ENCODE data around the gene SOX21.
A peak's percentile ranks its signal among the peaks of the same experiment; 100 is the strongest.

SOX21 gene

DNA sequence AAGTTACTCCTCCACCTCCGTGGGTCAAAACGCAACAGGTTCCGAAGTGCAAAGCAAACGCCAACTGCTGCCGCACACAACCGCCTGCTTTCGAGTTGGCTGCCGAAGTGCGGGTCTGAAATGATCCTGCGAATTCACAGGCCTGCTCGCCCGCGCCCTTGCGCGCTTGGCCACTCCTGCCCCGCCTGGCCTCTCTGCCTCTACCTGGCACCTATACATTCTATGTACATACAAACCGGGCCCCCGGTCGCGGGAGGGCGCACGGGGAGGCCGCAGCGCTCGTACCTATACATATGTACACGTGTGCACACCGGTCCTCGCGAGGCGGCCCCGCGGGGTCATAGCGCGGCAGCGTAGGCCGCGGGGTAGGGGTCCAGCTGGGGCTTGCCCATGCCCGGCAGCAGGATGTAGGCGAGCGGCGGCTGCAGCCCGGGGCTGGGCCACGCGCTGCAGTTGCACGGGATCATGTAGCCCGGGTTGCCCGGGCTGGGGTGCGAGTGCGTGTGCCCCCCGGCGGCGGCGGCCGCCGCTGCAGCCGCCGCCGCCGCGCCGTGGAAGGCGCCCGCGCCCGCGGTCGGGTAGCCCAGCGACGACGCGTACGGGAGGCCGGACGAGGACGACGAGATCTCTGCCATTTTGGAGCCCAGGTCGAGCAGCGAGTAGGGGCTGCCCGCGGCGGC is 1.3 kb downstream of the SOX21 start:
- DNase-seq = peak; percentile 34
- in situ Hi-C loops (cut with MboI; ENCODE audit: low pct_unique_long_range_greater_than_20kb, low sequenced_read_pairs) = loop anchor here (25.0 kb wide), 1 partner anchor 426 kb away; no protein-coding TSS in a partner anchor

DNA sequence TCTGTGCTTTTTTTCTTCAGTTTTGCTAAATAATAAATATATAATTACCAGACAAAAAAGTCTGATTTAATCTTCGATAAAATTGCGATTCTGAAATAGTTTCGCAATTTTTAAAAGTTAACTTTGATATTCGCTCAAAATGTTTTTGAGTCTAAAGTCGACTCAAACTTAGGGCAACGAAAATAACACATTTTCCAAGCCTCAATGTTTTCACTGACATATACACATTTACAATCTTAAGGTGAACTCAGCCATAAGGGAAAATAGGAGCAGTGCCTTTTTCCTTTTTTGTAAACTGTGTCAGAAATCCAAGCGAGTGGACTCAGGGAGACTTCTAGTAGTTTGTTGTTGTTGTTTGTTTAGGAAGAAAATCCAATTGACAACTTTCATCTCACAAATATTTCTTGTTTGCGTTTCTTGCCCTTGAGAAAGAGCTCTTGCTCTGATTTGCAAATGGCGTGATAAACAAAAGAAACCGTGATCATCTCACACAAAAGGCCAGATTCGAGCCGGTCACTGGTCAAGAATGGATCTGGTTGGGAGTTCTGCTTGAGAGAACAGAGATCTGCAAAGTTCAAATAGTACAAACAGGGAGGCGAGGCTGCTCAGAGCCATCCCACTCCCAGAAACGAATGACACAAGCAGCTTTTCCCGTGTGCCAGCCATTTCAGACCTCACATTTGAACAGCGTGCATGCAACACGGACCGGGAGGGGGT is 2.1 kb downstream of the SOX21 start:
- DNase-seq = no peak
- in situ Hi-C loops (cut with MboI; ENCODE audit: low pct_unique_long_range_greater_than_20kb, low sequenced_read_pairs) = loop anchor here (25.0 kb wide), 1 partner anchor 427 kb away; no protein-coding TSS in a partner anchor

DNA sequence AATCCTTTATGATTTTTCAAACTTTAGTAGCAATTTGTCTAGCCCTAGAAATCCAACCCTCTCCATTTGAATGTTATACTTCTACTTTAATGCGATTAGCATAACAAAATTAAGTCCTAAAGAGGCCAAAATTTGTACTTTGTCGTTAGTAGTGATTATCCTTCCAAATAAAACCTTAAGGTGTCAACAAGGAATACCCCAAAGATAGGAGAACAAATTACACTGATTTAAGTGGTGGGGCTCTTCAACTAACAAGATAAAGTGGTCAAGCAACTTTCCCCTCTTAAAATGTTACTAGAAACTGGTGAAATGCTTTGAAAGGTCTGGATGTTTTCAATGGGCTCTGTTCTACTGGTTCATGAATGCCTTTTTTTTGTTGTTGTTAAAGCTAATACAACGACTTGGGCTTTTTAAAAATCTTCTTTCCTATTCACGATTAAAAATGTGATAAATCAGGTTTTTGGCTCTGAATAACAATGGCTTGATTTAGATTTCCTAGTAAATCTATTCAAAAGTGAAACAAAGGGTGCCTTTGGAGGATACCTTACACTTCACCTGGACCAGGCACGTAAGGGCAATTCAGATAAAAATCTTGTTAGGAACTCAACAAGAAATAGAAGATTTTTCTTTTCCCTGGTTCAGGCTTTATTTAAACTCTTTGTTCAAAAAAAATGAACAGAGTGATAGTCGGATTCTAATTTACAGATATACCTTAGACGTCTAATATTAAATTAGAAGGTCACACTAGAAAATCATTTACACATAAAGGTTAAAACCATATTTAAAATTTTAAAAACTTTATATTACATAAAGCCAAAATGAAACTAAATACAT is 3.1 kb downstream of the SOX21 start:
- in situ Hi-C loops (cut with MboI; ENCODE audit: low pct_unique_long_range_greater_than_20kb, low sequenced_read_pairs) = loop anchor here (25.0 kb wide), 1 partner anchor 428 kb away; no protein-coding TSS in a partner anchor

DNA sequence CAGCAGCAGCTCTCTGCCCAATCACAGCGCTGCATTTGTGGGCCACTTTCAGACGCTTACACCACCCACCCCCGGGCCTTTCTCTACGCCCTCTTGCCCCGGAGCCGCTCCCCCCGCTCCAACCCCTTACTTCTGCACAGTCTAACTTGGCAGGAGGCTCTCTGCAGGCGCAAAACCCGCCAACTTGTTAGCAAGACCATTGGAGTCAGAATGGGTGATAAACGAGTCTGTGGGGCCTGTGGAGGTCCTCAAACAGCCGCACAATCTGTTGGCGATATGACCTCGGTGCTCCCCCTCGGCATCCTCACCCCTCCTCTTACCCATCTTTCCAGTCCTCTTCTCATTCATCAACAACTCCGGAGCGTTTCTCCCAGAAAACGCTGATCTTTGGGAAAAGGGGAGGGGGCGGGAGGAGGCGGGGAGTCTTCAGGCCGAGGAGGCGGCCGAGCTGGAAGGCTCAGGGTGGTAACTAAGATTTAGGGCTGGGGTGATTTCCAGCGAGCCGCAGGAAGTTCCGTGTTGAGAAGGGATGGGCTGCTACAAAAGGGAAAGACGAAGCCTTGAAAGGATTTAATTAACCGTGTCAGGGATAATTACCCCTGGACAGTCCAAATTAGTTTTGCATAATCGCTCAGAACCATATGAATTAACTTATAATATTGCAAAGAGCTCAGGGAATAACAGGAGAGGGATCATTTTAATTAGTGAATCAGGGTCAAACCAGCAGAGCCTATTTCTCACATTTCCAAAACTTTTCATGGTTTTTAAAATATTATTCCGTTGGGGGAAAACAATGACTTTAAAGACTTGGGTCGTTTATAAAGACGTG is 4.1 kb downstream of the SOX21 start:
- in situ Hi-C loops (cut with MboI; ENCODE audit: low pct_unique_long_range_greater_than_20kb, low sequenced_read_pairs) = loop anchor here (25.0 kb wide), 1 partner anchor 429 kb away; no protein-coding TSS in a partner anchor
- DNase-seq = no peak

More for the DNA sequence above, 3.1 kb downstream of the SOX21 start:
- peak; percentile 7 for DNase-seq

DNA sequence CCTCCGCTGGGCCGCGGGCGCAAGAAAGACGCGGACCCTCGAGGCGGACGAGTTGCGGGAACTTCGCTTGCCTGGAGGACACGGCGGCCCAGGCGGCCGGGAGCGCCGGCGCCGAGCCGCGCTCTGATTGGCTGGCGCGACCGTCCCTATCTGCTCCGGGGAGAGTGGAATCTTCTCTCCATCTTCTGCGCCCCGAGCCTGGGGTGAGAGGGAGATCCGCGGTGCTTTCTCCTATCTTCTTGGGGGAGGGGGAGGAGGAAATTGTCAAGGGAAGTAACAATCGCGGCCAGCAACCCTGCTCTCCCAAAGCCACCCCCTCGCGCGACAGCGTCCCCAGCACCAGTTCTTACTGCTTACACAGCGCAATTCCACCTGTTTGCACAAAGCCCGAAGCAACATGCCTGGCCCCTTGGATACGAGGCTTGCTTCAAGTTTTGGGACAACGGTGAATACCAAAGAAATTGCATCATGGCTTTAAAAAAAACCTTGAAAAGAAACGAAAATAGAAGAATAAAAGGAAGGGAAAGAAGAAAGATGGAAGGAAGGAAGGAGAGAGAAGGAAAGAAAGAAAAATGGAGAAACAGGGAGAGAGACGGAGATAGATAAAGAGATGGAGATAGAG is 4.8 kb downstream of the SOX21 start:
- in situ Hi-C loops (cut with MboI; ENCODE audit: low pct_unique_long_range_greater_than_20kb, low sequenced_read_pairs) = loop anchor here (25.0 kb wide), 1 partner anchor 430 kb away; no protein-coding TSS in a partner anchor
- DNase-seq = peak; percentile 11

DNA sequence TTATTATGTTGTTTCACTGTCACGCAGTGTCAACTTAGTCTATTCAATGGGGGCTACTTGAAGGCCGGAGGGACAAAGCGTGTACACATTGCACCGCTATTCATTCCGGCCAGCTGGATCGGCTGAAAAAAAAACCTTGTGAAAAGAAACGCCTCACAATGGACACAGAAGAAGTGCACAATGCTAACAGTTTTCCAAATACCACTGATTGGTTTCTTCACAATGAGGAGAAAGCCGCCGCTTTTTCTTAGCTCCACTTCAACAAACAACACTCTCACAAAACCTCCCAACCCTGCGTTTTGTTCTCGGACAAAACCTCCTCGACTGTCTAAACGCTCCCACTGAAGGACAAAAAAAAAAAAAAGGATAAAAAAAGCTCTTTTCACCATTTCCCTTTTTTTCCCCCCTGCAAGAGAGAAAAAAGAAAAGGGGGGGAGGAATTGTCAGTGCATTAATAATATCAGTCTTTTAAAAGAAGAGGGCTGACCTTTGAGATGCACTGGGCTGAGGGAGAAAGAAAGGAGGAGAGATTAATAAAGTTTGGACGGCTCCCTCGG is 5.4 kb downstream of the SOX21 start:
- in situ Hi-C loops (cut with MboI; ENCODE audit: low pct_unique_long_range_greater_than_20kb, low sequenced_read_pairs) = loop anchor here (25.0 kb wide), 1 partner anchor 430 kb away; no protein-coding TSS in a partner anchor

DNA sequence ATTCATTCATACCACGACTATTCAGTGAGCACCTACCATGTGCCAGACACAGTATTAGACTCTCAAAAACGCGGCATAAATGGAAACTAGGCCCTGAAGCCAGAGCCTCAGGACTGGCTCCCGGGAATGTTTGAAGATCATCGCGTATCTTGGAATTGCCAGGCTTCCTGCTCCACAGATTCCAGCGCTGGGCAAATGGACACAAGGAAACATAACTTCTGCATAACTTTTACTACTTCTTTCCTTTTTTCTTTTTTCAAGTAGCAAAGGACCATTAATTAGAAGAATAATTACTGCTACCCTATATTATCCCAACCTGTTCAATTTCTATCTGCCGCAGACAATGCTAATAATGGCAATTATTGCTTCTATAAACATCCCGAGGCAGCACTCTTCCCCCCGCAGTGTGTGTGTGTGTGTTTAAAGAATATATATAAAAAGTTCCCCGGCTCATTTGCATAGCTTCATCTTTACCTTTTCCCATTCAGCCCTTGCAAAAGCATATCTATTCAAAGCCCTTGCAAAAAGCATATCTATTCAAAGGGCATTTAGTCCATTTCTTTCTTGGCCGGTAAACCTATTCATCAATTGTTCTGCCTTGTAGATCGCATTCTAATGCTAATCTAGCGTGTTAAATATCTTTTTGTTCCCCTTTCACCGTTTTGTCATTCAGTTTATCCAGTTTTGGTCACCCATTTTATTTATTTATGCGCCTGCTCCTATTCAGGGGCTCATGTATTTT is 6.1 kb downstream of the SOX21 start:
- in situ Hi-C loops (cut with MboI; ENCODE audit: low pct_unique_long_range_greater_than_20kb, low sequenced_read_pairs) = loop anchor here (25.0 kb wide), 1 partner anchor 431 kb away; no protein-coding TSS in a partner anchor
- no peak for DNase-seq

More for the DNA sequence above, 5.4 kb downstream of the SOX21 start:
- DNase-seq = no peak

DNA sequence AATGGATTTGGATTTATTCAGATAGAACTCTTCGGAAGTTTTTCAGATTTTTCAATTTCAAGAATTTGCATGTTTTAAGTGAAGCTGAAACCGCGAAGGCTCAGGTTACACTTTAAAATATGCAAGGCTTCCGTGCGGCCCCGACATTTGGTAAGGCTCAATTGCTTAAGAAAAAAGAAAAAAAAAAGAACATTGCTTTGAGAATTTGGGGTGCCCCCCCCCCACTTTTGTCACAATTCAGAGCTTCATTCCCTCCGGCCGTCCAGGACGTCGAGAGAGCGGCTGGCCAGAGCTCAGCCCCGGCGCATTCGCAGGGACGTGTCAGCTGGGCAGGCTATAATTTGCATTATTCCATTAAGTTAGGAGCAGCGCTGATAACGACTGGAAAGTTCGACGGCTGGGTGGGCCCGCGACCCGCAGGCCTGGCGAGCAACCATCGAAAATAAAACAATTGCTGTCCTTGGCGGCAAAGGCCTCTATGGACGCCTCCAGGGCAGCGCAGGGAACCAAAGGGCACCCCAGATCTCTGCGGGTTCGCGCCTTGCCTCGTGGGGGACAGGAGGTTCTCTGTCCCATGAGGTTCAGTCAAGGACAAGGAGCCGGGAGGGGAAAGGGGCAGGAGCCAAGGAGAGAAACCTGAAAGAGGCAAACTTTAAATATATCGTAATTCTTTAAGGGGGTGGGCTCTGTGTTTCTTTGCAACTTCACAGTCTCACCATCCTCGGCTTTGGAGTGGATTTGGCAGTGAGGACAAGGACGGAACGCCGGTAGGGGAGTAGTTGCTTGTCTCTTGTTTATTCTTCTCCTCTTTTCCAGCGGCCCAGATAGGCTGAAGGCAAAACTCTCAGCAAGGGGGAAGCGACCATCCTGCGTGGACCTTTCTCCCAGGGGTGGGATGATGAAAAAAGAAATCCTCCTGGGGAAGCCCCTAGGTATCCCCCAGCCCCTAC is 7.0 kb downstream of the SOX21 start:
- no peak for DNase-seq
- in situ Hi-C loops (cut with MboI; ENCODE audit: low pct_unique_long_range_greater_than_20kb, low sequenced_read_pairs) = loop anchor here (25.0 kb wide), 1 partner anchor 432 kb away; no protein-coding TSS in a partner anchor

DNA sequence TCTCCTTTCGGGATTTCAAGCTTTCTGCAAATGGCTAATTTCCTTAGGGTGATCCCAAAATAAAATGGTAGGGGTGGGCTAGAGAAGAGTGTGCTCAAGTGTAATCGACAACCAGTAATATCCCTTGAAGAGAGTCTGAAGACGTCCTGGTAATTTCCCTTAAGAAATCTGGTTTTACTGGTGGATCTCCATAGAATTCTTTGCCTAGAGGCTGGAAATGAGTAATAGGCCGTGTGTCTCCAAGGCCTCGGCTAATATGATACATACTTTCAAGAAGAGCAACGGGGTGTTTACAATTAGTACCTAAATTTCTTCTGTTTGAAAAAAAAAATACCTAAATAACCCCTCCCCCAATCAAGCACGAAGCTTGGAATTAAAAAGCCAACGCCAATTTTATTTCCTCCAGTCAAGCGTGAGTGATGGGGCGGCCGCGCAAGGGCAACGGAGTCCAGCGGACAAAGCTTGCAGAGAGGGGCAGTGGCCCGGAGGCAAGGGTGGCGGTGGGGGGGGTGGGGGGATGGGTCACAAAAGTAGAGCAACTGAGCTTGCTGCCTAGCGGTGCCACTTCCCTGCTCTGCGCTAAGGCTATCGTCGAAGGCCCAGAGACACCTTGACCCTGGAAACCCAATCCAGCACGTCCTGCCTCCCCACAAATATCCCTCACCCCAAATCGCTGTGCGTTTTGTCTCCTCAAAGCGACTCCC is 7.8 kb downstream of the SOX21 start:
- in situ Hi-C loops (cut with MboI; ENCODE audit: low pct_unique_long_range_greater_than_20kb, low sequenced_read_pairs) = loop anchor here (25.0 kb wide), 1 partner anchor 433 kb away; no protein-coding TSS in a partner anchor
- DNase-seq = no peak

DNA sequence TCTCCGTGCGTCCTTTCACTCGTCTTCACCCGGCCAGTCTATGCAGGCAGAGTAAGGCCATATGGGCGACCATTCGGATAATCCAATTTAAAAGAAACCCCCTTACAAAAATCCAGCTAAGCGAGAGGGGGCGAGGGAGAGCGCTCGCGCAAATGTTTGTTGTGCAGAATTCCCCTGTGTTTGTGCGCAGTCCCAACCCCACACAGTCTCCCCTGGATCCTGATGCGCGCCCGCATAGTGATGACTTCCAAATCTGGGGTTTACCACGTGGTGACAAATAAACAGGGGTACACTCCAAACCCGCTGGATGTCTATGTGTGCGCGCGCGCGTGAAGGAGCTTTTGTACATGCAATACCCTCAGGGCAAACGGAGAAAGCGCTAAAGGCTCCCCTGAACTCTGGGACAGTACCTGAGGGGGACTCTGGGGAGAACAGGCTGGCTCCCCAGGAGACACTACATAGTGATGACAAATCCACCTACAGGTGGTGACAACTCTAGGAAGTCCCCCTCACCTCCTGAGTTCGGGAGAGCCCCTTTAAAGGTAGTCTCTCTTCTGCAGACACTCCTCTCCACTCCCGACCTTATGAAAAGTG is 8.5 kb downstream of the SOX21 start:
- DNase-seq = no peak
- in situ Hi-C loops (cut with MboI; ENCODE audit: low pct_unique_long_range_greater_than_20kb, low sequenced_read_pairs) = loop anchor here (25.0 kb wide), 1 partner anchor 433 kb away; no protein-coding TSS in a partner anchor

DNA sequence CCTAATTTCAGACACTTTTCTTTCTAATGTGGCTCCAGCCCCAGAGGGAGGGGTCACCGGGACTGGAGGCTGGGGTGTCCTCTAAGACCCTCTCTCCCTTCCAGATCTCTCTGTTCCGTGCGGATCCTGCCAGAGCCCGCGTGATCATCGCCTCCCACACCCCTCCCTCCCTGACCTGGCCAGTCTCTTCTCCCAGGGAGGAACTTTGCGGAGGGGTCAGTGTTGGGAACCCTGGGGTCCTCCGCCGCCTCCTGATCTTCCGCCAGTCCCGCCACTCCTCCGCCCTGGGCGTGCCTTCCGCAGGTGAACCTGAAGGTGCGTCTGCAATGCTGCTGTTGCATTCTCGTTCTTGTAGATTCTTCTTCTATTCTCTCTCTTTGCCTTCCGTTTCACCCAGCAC is 9.1 kb downstream of the SOX21 start:
- in situ Hi-C loops (cut with MboI; ENCODE audit: low pct_unique_long_range_greater_than_20kb, low sequenced_read_pairs) = loop anchor here (25.0 kb wide), 1 partner anchor 434 kb away; no protein-coding TSS in a partner anchor
- no peak for DNase-seq

DNA sequence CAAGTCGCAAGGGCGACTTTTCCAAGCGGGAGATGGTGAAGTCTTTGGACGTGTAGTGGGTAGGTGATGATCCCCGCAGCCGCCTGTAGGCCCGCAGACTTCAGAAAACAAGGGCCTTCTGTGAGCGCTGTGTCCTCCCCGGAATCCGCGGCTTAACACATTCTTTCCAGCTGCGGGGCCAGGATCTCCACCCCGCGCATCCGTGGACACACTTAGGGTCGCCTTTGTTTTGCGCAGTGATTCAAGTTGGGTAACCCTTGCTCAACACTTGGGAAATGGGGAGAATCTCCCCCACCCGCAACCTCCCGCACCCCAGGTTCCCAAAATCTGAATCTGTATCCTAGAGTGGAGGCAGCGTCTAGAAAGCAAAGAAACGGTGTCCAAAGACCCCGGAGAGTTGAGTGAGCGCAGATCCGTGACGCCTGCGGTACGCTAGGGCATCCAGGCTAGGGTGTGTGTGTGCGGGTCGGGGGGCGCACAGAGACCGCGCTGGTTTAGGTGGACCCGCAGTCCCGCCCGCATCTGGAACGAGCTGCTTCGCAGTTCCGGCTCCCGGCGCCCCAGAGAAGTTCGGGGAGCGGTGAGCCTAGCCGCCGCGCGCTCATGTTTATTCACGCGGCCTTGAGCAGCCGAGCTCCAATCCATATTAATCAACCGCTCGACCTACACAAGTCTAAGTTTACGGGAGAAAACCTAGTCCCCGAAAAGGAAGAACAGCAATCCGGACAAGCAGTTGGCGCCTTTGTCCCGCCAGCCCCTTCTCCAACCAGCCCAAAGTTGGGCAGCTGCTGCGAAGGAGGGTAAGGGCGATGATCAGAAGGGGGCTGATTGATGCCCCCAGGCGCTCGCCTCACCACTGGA is 9.9 kb downstream of the SOX21 start:
- no peak for DNase-seq
- in situ Hi-C loops (cut with MboI; ENCODE audit: low pct_unique_long_range_greater_than_20kb, low sequenced_read_pairs) = loop anchor here (25.0 kb wide), 1 partner anchor 435 kb away; no protein-coding TSS in a partner anchor

DNA sequence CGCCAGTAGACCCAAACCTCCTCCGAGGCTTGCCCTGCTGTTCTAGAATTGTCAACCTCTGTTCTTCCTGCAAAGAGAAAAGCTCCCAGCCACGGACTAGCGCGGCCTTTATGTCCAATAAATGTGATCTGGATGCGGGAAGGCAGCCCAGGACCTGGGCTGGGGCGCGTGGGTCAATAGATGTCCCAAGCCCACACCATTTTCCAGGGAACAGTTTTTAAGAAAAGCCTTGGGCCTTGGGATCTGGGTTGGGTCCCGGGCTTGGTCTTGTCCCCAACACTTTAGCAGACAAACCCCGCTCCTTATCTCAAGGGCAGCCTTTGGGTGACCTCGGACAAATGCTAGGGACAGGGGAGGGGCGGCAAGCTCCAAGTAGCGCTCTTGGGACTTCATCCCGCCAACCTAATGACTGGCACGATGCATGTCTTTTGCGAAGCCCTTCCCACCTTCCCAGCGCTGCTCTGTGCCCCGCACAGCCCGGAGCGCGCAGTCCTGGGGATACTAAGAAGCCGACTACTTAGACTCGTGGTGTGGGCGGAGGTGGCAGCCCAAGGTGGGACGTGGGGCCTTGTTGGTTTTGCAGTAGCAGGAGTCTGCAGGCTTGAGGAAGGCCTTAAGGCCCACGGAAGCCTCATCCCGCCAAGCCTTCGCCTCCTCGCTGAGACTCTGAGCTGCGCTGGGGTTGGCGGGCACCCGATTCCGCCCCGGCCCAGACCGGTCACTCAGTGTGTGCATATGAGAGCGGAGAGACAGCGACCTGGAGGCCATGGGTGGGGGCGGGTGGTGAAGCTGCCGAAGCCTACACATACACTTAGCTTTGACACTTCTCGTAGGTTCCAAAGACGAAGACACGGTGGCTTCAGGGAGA is 10.8 kb downstream of the SOX21 start:
- DNase-seq = no peak
- in situ Hi-C loops (cut with MboI; ENCODE audit: low pct_unique_long_range_greater_than_20kb, low sequenced_read_pairs) = loop anchor here (25.0 kb wide), 1 partner anchor 436 kb away; no protein-coding TSS in a partner anchor
